CD4-positive, alpha-beta T cell treated with Interleukin-10 for 1 hour (primary cell): ENCODE data around the gene MTFR1L.

ENCODE experiments used
- DNase-seq: peaks from one replicate; pipeline ENCODE4 v3.0.0-alpha.2; 2020

The MTFR1L gene

DNA sequence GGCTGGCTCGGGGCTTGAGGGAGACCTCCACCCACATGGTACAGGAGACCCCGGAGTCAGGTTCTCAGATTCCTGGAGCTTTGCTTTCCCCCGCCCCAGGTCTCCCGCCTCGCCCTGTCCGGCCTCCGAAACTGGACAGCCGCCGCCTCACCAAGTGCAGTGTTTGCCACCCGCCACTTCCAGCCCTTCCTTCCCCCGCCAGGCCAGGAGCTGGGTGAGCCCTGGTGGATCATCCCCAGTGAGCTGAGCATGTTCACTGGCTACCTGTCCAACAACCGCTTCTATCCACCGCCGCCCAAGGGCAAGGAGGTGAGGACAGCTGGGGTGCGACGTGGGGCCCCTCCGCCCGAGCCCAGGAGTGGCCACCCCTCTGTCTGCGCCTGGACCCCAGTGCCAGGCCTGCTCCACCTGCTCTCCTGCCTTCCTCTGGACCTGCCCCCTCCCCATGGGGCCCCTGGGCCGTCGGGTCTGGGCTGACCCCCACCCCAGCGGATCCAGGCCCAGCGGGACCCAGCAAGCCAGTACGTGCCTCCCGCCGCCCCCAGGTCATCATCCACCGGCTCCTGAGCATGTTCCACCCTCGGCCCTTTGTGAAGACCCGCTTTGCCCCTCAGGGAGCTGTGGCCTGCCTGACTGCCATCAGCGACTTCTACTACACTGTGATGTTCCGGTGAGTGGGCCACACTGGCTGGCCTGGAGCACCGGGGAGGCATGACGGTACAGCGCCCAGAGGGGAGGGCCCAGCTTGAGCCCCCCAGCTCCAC, 11.1 kb upstream of the MTFR1L start:
- no peak for DNase-seq

GRCh38 chr1:25809283-25809926, 10.3 kb upstream of the MTFR1L start:
- DNase-seq, result no peak

DNA sequence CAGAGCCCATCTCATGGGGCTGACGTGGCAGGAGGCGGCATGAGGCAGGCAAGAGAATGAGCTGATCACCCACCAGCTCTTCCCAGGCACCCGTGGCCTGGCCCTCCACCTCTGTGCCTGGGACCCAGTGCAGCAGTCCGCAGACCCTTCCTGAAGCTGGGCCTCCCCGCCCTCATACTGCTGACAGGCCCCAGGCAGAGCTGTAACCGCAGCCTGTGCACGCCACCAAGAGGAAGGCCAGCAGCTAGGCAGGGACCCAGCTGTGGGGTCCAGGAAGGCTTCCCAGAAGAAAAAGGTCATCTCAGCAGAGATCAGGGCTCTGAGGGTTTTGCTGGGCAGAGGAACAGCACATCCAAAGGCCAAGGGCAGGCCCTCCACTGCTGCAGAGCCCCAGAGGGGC, 9.8 kb upstream of the MTFR1L start:
- DNase-seq, result no peak

GRCh38 chr1:25810341-25811299, 9.1 kb upstream of the MTFR1L start:
- peak; percentile 82 for DNase-seq

DNA sequence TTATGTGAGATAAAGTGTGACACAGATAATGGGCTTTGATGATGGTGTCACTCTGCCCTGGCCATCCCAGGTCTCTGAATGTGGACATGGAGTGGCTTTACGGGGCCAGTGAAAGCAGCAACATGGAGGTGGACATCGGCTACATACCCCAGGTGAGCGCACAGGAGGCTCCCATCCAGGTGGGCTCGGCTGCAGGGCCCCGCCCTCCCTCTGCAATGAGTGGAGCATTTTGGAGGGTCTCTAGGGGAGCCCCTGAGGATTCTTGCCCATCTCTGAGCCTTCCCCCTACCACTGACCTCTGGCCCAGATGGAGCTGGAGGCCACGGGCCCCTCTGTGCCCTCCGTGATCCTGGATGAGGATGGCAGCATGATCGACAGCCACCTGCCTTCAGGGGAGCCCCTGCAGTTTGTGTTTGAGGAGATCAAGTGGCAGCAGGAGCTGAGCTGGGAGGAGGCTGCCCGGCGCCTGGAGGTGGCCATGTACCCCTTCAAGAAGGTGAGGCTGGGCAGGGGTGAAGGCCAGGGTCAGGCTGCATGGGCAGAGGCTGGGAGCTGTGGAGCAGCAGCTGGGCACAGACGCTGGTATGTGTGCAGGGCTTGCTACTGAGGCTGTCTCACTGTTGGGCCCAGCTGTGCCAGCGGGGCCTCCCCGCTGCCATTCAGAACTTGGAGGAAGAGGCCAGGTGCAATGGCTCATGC, 8.2 kb upstream of the MTFR1L start:
- DNase-seq, result no peak

GRCh38 chr1:25813071-25813733, 6.6 kb upstream of the MTFR1L start:
- no peak for DNase-seq

GRCh38 chr1:25813734-25814471, 5.9 kb upstream of the MTFR1L start:
- no peak for DNase-seq

GRCh38 chr1:25814549-25815087, 5.1 kb upstream of the MTFR1L start:
- DNase-seq, result no peak

DNA sequence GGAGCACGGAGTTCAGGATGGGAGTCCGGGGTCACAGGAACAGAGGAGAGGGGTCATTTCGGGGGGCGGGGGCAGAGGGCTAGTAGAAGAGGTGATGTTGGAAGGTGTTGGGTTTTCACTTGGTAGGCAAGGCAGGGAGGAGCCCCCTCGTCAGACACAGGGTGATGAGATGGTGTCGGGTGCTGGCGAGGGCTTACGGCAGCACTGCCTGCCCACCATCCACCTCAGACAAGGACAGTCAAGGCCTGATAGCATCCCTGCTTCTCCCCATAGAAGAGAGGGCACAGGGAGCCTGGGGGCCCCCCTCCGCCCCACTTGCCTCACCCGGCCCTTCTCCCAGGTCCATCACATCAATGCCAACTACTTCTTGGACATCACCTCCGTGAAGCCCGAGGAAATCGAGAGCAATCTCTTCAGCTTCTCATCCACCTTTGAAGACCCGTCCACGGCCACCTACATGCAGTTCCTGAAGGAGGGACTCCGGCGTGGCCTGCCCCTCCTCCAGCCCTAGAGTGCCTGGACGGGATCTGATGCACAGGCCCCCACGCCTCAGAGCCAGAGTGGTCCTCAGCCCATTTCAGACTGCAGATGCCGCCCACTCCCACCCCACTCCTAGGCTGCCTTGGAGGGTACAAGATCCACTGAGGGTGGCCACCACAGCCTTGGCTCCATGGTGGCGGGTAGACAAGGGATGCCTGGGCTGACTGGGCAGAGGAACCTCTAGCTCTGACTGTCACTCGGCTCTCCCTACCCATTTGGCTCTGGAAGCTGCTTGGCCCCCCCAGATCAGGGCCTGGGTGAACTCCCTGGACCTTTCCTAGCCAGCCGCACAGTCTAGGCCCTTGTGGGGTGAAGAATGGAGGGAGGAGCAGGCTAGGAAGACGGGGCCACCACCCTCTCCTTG, 4.3 kb upstream of the MTFR1L start:
- DNase-seq, result no peak

GRCh38 chr1:25816112-25816718, 3.5 kb upstream of the MTFR1L start:
- no peak for DNase-seq

- DNase-seq, result no peak
Observed at GRCh38 chr1:25817840-25818501, 1.8 kb upstream of the MTFR1L start.

DNA sequence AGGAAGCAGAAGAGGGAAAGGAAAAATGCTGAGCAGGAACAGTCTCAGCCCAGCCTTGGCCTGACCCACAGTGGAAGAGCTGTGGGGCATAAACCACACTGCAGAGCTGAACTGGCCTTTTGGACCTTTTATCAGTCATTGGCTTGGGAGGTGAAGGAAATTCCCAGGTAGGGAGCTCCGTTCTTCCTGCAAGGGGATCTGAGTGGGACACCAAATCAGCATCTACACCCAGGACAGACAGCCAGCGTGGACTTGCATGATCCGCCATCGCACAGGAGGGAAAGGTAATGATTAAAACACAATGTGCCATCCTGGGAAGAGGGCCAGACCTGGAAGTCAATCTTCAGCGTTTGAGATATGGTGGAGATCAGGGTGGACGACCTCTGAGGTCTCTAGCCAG, 1.2 kb upstream of the MTFR1L start:
- DNase-seq, result no peak

- DNase-seq, result peak; percentile 78
Observed at GRCh38 chr1:25820247-25821111, 725 bp downstream of the MTFR1L start.

- DNase-seq, result no peak
Observed at GRCh38 chr1:25821112-25821476, 1.3 kb downstream of the MTFR1L start.

- DNase-seq, result no peak
Observed at GRCh38 chr1:25821630-25822091, 1.9 kb downstream of the MTFR1L start.

DNA sequence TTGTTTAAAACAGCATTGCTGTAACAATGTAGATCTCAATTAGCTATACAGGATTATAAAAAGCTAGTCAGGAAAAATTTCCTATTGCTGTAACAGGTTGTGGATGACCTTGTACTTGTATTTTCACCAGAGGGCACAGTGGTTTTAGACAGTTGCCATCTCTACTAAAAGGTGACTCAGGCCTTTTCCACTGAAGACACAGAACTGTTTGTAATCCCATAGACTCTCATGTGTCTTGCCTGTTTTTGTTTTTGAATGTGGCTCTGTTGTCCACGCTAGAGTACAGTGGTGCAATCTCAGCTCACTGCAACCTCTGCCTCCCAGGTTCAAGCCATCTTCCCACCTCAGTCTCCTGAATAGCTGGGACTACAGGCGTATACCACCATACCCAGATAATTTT, 5.9 kb downstream of the MTFR1L start:
- DNase-seq, result no peak

DNA sequence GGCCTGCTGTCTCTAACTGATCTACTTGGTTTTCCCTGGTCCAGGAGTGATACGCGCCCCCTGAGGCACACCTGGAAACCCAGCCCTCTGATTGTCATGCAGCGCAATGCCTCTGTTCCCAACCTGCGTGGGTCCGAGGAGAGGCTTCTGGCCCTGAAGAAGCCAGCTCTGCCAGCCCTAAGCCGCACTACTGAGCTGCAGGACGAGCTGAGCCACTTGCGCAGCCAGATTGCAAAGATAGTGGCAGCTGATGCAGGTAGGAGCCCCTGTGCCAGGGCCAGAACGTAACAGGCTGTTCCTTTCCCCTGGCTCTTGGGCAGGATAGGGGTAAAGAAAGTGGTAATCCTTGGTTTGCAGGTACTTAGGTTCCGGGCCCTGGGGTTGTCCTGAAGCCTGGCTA, 6.8 kb downstream of the MTFR1L start:
- DNase-seq, result no peak

DNA sequence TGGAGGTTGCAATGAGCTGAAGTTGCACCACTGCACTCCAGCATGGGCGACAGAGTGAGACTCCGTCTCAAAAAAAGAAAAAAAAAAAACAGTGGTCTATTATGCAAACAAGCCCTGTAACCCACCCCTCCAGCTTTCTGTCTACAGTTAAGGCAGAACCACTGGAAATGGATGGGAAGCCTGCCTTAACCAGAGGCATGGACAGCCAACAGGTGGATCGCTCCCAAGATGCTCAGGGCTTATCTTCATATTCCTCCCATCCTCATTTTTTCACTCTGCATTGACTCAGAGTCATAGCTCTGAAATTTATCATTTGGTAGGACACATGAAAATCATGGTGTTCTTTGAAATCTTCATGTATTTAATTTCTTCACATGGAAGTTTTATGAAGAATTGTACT, 8.7 kb downstream of the MTFR1L start:
- DNase-seq, result no peak
